HG03521 (cell line): ENCODE measurements around the gene ATP10B.

ENCODE experiments used
- ATAC-seq: cut with Tn5 transposase; IDR thresholded peaks from one replicate; pipeline ENCODE4 v1.9.1; 2021; ENCODE audit warnings: mild to moderate bottlenecking, moderate library complexity; ENCODE audit not compliant: unreplicated experiment

Gene ATP10B

GRCh38 chr5:160640406-160640805, 211.6 kb downstream of the ATP10B start:
- no peak for ATAC-seq

GRCh38 chr5:160638161-160638742, 213.8 kb downstream of the ATP10B start:
- ATAC-seq: no peak

- ATAC-seq: no peak
These were observed 214.5 kb downstream of the ATP10B start for GRCh38 chr5:160637357-160638090.

- ATAC-seq: no peak
These were observed 216.3 kb downstream of the ATP10B start for GRCh38 chr5:160635663-160636062.

GRCh38 chr5:160635046-160635445, 217.0 kb downstream of the ATP10B start:
- ATAC-seq: no peak

- no peak for ATAC-seq
These were observed 223.0 kb downstream of the ATP10B start for GRCh38 chr5:160629003-160629402.

- no peak for ATAC-seq
These were observed 223.4 kb downstream of the ATP10B start for GRCh38 chr5:160628619-160628968.

- ATAC-seq: no peak
These were observed 223.9 kb downstream of the ATP10B start for GRCh38 chr5:160627921-160628618.

- ATAC-seq: no peak
These were observed 225.7 kb downstream of the ATP10B start for GRCh38 chr5:160626322-160626721.

- no peak for ATAC-seq
These were observed 230.5 kb downstream of the ATP10B start for GRCh38 chr5:160621526-160621925.

- ATAC-seq: no peak
These were observed 231.6 kb downstream of the ATP10B start for GRCh38 chr5:160620401-160620800.

- ATAC-seq: no peak
These were observed 232.6 kb downstream of the ATP10B start for GRCh38 chr5:160619381-160619780.

GRCh38 chr5:160618286-160618685, 233.7 kb downstream of the ATP10B start:
- no peak for ATAC-seq

GRCh38 chr5:160616712-160617497, 235.1 kb downstream of the ATP10B start:
- ATAC-seq: no peak

GRCh38 chr5:160614136-160614535, 237.9 kb downstream of the ATP10B start:
- no peak for ATAC-seq

- no peak for ATAC-seq
These were observed 246.7 kb downstream of the ATP10B start for GRCh38 chr5:160605266-160605665.

GRCh38 chr5:160604484-160604883, 247.5 kb downstream of the ATP10B start:
- ATAC-seq: no peak

- no peak for ATAC-seq
These were observed 249.3 kb downstream of the ATP10B start for GRCh38 chr5:160602744-160603143.

- no peak for ATAC-seq
These were observed 251.0 kb downstream of the ATP10B start for GRCh38 chr5:160601046-160601445.

- ATAC-seq: no peak
These were observed 278.7 kb downstream of the ATP10B start for GRCh38 chr5:160573318-160573717.

GRCh38 chr5:160567031-160567705, 284.8 kb downstream of the ATP10B start:
- no peak for ATAC-seq
